Stimulated activated CD4-positive, alpha-beta T cell treated with anti-CD3 and anti-CD28 coated beads, Interleukin-1b, Interleukin-23, amount 100 ng/mL, for 4 hours (primary cell): ENCODE data around the gene CD164L2.

Experiments used
- DNase-seq, 2 donors: peaks; one replicate each; pipeline ENCODE4 v3.0.0-alpha.2; 2020; ENCODE audit warnings: low read depth in 2 of 2

CD164L2 gene

DNA sequence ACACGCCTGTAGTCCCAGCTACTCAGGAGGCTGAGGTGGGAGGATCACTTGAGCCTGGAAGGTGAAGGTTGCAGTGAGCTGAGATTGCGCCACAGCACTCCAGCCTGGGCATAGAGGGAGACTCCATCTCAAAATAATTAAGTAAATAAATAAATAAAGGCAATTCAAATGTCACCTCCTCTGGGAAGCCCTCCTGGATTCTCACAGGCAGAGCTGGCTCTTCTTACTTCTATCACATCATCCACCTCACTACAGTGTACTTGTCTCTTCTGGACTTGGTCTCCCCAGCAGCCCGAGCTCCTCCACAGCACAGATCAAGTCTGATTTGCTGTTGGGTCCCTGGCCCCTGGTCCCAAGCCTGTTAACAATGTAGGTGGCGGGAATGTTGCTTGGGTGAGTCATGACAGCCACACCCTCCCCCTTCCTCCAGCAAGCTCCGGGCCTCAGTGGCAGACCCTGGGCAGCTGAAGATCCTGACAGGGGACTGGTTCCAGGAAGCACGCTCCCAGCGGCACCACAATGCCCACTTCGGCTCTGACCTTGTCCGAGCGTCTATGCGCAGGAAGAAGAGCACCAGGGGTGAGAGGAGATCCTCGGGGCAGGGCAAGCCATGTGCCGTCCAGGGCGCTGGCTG lies 36.0 kb downstream of the CD164L2 start:
- DNase-seq = no peak

DNA sequence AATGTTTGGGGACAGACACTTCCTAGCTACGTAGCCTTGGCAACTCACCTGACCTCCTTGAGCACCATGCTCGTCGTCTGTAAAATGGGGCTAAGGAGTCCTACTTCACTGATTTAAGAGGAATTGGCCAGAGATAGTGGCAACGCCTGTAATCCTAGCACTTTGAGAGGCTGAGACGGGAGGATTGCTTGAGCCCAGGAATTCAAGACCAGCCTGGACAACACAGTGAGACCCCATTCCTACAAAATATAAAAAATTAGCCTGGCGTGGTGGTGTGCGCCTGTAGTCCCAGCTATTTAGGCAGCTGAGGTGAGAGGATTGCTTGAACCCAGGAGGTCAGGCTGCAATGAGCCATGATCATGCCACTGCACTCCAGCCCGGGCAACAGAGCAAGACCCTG lies 36.8 kb downstream of the CD164L2 start:
- no peak for DNase-seq

- no peak for DNase-seq
Observed at GRCh38 chr1:27345272-27345671, 37.9 kb downstream of the CD164L2 start.

GRCh38 chr1:27343639-27344025 lies 39.5 kb downstream of the CD164L2 start:
- no peak for DNase-seq

- peak; percentile 47 to 77 for DNase-seq
Observed at GRCh38 chr1:27342778-27343638, 40.1 kb downstream of the CD164L2 start.

DNA sequence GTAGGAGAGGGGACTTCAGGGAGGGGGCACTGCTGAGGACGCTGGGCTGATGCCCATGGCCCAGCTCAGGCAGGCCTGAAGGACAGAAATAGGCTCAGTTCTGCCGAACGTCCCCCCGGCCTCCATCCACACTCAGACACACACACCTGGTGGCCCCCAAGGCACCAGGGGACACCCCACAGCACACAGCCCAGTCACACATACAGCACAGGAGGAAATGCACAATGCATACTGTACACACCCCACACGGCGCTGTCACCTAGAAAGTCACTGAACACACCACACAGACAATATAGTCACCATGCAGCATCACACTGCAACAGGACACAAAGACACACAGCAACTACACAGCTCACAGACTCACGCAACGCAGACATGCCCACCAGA lies 40.7 kb downstream of the CD164L2 start:
- no peak for DNase-seq

GRCh38 chr1:27341525-27342252 lies 41.4 kb downstream of the CD164L2 start, which contains the start of gene SYTL1:
TSS of gene SYTL1 (plus strand) at chr1:27342022. CDS start at chr1:27345335, 3,313 bp downstream.
- DNase-seq = peak in 1 of 2 donors; percentile 42

DNA sequence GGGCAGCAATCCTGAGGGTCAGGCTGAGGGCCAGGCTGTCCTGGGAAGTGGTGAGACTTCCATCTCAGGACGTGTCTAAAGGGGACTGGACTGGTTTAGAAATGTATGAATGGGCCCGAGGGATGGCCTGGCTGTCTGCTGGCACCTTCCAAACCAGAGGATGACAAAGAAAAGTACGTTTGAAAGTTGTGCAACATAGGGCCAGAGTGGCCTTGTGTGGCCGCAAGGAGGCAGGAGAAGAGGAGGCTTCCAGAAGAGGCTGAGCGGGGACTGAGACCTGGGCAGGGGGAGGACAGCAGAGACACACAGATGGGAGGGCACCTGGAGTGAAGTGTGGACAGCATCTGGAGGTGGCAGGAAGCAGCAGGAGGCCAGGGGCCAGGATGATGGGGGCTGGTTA lies 43.9 kb downstream of the CD164L2 start:
- no peak for DNase-seq

DNA sequence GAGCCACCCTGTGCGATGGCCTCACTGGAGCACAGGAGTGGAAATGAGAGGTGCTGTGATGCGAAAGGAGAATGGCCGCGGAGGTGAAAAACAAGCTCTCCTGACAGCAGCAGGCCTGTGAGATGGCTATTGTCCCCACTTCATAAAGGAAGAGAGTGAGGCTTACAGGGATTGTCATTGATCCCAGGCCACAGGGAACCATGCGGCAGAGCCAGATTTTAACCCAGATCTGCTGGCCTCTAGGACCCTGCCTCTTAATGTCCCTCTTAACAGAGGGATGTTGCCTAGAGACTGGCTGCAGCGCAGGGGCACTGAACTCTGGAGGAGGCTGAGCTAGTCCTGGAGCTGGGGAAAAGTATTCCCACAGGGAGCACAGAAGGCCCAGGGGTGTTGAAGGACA lies 44.4 kb downstream of the CD164L2 start:
- DNase-seq = no peak

- DNase-seq = no peak
Observed at GRCh38 chr1:27336756-27337155, 46.4 kb downstream of the CD164L2 start.

DNA sequence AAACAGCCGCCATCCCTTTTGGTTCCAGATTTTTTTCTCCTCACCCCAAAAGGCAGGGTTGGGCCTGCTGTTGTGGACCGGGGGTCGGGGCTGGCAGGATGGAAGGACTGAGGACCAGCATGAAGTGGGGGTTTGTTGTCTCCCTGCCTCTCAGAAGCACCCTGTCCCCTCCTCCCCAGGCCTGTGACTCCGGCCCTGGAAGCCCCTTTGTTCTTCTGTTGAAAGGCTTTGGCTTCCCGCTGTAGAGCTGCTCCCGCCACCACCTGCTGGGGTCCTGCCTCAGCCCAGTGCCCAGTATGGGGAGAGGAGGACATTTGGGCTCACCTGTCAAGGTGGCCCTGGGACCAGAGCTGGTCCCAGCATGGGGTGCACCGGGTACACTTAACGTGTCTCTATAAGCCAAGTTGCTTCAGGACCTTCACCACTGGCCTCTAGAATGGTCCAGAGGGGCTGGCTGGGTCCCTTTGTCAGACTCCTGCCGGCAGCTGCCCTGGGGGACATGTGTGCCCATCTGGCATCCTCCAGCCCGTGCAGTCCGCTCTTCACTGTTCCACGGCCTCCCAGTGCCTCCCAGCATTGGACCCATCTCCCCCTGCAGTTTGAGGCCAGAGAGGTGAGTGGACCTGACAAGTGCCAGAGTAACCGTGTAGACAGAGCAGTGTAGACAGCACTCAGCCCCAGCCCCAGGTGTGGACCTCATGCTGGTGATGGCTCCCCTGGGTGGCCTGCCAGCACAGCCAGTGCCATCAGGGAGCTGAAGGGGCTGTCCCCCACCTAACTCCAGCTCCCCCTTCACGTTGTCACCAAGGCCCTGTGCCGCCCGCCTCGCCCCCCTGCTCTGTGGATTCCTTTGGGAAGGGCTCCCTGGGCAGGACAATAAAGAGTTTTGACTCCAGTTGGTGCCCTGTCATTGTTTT lies 47.4 kb downstream of the CD164L2 start:
- no peak for DNase-seq

DNA sequence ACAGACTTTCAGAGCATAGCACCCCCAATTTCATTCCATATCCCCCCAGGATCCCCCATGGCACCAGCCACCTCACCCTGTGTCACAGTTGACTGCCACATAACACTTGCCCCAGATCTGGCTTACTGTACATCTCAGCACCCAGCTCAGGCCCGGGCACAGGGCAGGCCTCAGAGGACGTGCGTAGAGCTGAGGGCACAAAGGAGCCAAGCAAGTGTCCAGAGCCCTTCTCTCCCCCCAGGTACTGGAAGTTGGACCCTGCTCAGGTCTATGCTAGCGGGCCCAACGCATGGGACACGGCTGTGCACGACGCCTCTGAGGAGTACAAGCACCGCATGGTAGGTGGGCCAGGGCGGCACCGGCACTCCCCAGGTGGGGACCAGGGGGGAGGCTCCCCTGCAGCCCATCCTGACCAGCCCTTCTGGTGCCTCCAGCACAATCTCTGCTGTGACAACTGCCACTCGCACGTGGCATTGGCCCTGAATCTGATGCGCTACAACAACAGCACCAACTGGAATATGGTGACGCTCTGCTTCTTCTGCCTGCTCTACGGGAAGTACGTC lies 49.3 kb downstream of the CD164L2 start:
- no peak for DNase-seq

- peak in 1 of 2 donors; percentile 46 for DNase-seq
Observed at GRCh38 chr1:27332536-27333281, 50.4 kb downstream of the CD164L2 start.

DNA sequence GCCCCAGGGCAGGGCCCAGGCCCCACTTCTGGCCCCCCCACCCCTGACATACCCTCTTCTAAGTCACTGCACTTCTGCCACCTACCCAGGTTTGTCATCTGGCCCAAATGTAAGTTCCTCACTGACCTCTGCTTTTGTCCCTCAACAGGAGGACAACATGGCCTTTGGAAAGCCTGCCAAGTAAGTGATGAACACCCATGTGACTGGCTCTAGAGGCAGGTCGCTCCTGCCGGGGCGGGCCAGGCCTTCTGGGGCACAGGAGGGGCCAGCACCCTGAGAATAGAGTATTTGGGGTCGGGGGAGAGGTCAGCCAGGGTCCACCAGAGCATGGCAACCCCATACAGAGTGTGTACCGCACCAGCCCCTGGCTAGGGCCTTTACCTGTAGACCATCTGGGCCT lies 51.2 kb downstream of the CD164L2 start:
- DNase-seq = no peak

DNA sequence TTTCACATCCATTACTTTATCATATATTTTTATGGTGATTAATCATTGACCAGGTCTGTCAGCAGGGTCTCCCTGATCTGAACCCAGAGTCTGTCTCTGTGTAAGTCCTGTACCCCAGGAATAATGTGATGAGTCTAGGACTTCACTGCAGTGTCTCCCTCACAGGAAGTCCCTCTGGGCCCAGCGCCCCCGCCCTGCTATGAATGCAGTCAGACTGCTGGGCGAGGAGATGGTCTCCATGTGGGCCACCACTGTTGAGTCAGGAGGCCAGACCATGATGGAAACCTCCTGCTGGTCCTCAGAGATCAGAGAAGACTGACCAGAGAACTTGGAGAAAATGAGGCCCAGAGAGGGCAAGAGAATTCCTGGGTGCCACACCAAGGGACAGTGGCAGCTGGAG lies 51.7 kb downstream of the CD164L2 start:
- no peak for DNase-seq

GRCh38 chr1:27330786-27331185 lies 52.3 kb downstream of the CD164L2 start:
- no peak for DNase-seq
